Endothelial cell of umbilical vein (primary cell): Measurements from ENCODE around the gene ZBTB20.

ENCODE experiments used
- CTCF ChIP-seq, 2 donors: IDR thresholded peaks; 1 replicate in 1 of 2; 2 replicates in 1 of 2; pipeline ENCODE4 v1.5.1; 2011; ENCODE audit warnings: low read length in 2 of 2, mild to moderate bottlenecking in 2 of 2, moderate library complexity in 2 of 2, control low read depth in 1 of 2, inconsistent platforms in 1 of 2, low read depth in 1 of 2; ENCODE audit not compliant: insufficient read depth in 1 of 2; ENCODE audit errors: extremely low read depth in 1 of 2
- EZH2 ChIP-seq: IDR thresholded peaks from 2 replicates; pipeline ENCODE4 v1.6.1; 2012; ENCODE audit warnings: borderline replicate concordance, low read depth, mild to moderate bottlenecking, moderate library complexity, low read length, inconsistent platforms; ENCODE audit not compliant: severe bottlenecking
- POLR2A ChIP-seq: IDR thresholded peaks from 2 replicates; pipeline ENCODE4 v1.6.1; 2012; ENCODE audit warnings: low read depth, mild to moderate bottlenecking, control low read depth, low read length
- POLR2AphosphoS5 ChIP-seq: IDR thresholded peaks from 2 replicates; pipeline ENCODE4 v1.6.1; 2012; ENCODE audit warnings: low read depth, mild to moderate bottlenecking, control low read depth, low read length, moderate library complexity; ENCODE audit not compliant: insufficient read depth

GRCh38 chr3:114478801-114479200, 668.3 kb downstream of the ZBTB20 start:
- no peak for TF ChIP-seq CTCF (IDR thresholded peaks at IDR 0.05; ENCODE audit: extremely low read depth in 1 of 2, insufficient read depth in 1 of 2, low read depth in 1 of 2, low read length in 2 of 2)
- no peak for TF ChIP-seq POLR2A
- TF ChIP-seq POLR2AphosphoS5, result no peak
- no peak for TF ChIP-seq EZH2
